Tibial nerve (tissue), 3 donors: ENCODE results near the gene DNLZ.

Experiments
- CTCF ChIP-seq, 5 experiments: fragments of 200-600 bp in 3 of 5; fragments of 450-650 bp in 2 of 5; sonication (generic) in 3 of 5; IDR thresholded peaks; one replicate each; pipeline ENCODE4 v1.5.1; 2016 to 2019; ENCODE audit warnings: antibody characterized with exemption in 5 of 5, mild to moderate bottlenecking in 3 of 5, moderate library complexity in 2 of 5
- POLR2A ChIP-seq, 2 donors: fragments of 450-650 bp; IDR thresholded peaks; one replicate each; pipeline ENCODE4 v1.6.1; 2017; ENCODE audit warnings: antibody characterized with exemption in 2 of 2, mild to moderate bottlenecking in 2 of 2, moderate library complexity in 2 of 2

GRCh38 chr9:136392538-136393449 lies 29.2 kb upstream of the DNLZ start:
- TF ChIP-seq POLR2A (IDR thresholded peaks at IDR 0.05): no peak
- TF ChIP-seq CTCF (IDR thresholded peaks at IDR 0.05): no peak
